Neuronal stem cell (in vitro differentiated cells): Measurements from ENCODE around the gene FSTL4.

Experiments used
- DNase-seq: peaks from one replicate; pipeline ENCODE4 v3.0.0-alpha.2; 2013; ENCODE audit warnings: low spot score
- H2AFZ ChIP-seq: one replicate; pipeline ENCODE4 v1.6.1; 2013; ENCODE audit warnings: mild to moderate bottlenecking, low read length, inconsistent platforms
- H2AK5ac ChIP-seq: 2 replicates; pipeline ENCODE4 v1.6.1; 2013; ENCODE audit warnings: low read depth, mild to moderate bottlenecking, inconsistent platforms, low read length, moderate library complexity, mixed read lengths
- H2BK120ac ChIP-seq: 2 replicates; pipeline ENCODE4 v1.6.1; 2013; ENCODE audit warnings: low read depth, mild to moderate bottlenecking, inconsistent platforms, low read length, moderate library complexity, mixed read lengths
- H2BK12ac ChIP-seq: one replicate; pipeline ENCODE4 v1.6.1; 2013; ENCODE audit warnings: low read length, inconsistent platforms
- H2BK15ac ChIP-seq: 2 replicates; pipeline ENCODE4 v1.6.1; 2013; ENCODE audit warnings: mild to moderate bottlenecking, low read length, inconsistent platforms, mixed read lengths
- H2BK5ac ChIP-seq: one replicate; pipeline ENCODE4 v1.6.1; 2013; ENCODE audit warnings: inconsistent platforms, mild to moderate bottlenecking, low read length, moderate library complexity
- H3K14ac ChIP-seq: one replicate; pipeline ENCODE4 v1.6.1; 2013; ENCODE audit warnings: low read length, inconsistent platforms
- H3K18ac ChIP-seq: 2 replicates; pipeline ENCODE4 v1.6.1; 2013; ENCODE audit warnings: low read length, inconsistent platforms
- H3K23ac ChIP-seq: 2 replicates; pipeline ENCODE4 v1.6.1; 2013; ENCODE audit warnings: low read depth, mild to moderate bottlenecking, mixed read lengths, low read length, inconsistent platforms; ENCODE audit not compliant: poor library complexity
- H3K27ac ChIP-seq: replicated peaks from 3 replicates; pipeline ENCODE4 v1.5.1; 2013; ENCODE audit warnings: low read length, inconsistent platforms
- H3K27me3 ChIP-seq, 3 experiments: 2 replicates each; pipeline ENCODE4 v1.6.1; 2013; ENCODE audit warnings: low read length in 3 of 3, mild to moderate bottlenecking in 2 of 3, inconsistent platforms in 1 of 3, low read depth in 1 of 3, mixed read lengths in 1 of 3, moderate library complexity in 1 of 3; ENCODE audit not compliant: control insufficient read depth in 3 of 3, insufficient read depth in 3 of 3
- H3K36me3 ChIP-seq, 2 donors: replicated peaks in 1 of 2; 2 replicates each; pipeline ENCODE4 v1.6.1; 2013; ENCODE audit warnings: low read length in 2 of 2; ENCODE audit not compliant: control insufficient read depth in 2 of 2, insufficient read depth in 2 of 2
- H3K4ac ChIP-seq: 2 replicates; pipeline ENCODE4 v1.6.1; 2013; ENCODE audit warnings: inconsistent platforms, mild to moderate bottlenecking, low read length, moderate library complexity
- H3K4me1 ChIP-seq, 2 donors: 1 replicate in 1 of 2; 2 replicates in 1 of 2; pipeline ENCODE4 v1.6.1; 2013; ENCODE audit warnings: low read length in 2 of 2, low read depth in 1 of 2; ENCODE audit not compliant: control insufficient read depth in 2 of 2, insufficient read depth in 1 of 2
- H3K4me2 ChIP-seq: one replicate; pipeline ENCODE4 v1.6.1; 2013; ENCODE audit warnings: mild to moderate bottlenecking, low read length, inconsistent platforms; ENCODE audit not compliant: insufficient read depth, poor library complexity, severe bottlenecking
- H3K4me3 ChIP-seq, 2 donors: 2 replicates each; pipeline ENCODE4 v1.5.1; 2013; ENCODE audit warnings: low read length in 2 of 2, mild to moderate bottlenecking in 2 of 2, inconsistent platforms in 1 of 2, moderate library complexity in 1 of 2
- H3K79me1 ChIP-seq: one replicate; pipeline ENCODE4 v1.6.1; 2013; ENCODE audit warnings: low read depth, mild to moderate bottlenecking, inconsistent platforms, low read length, moderate library complexity
- H3K9ac ChIP-seq: one replicate; pipeline ENCODE4 v1.6.1; 2013; ENCODE audit warnings: mild to moderate bottlenecking, low read depth, low read length, inconsistent platforms; ENCODE audit not compliant: poor library complexity
- H3K9me3 ChIP-seq, 2 donors: replicated peaks in 1 of 2; 2 replicates each; pipeline versions ENCODE3 to v1.6.1; 2013; ENCODE audit warnings: low read length in 2 of 2, mild to moderate bottlenecking in 2 of 2, inconsistent platforms in 1 of 2, low read depth in 1 of 2, mixed read lengths in 1 of 2, moderate library complexity in 1 of 2; ENCODE audit not compliant: control insufficient read depth in 2 of 2, insufficient read depth in 1 of 2
- H4K8ac ChIP-seq: one replicate; pipeline ENCODE4 v1.6.1; 2013; ENCODE audit warnings: low read depth, mild to moderate bottlenecking, inconsistent platforms, low read length, moderate library complexity
- H4K91ac ChIP-seq: one replicate; pipeline ENCODE4 v1.6.1; 2013; ENCODE audit warnings: low read length, low read depth, mild to moderate bottlenecking, inconsistent platforms; ENCODE audit not compliant: poor library complexity
- WGBS, 2 donors: extraction: QIAGEN DNeasy Blood & Tissue Kit; methylation state at CpG; one replicate each; pipeline ENCODE4 v1.1.7; 2013; ENCODE audit warnings: missing lambda C conversion rate in 2 of 2, mixed read lengths in 1 of 2; ENCODE audit not compliant: insufficient read length in 2 of 2, insufficient replicate concordance in 1 of 2; ENCODE audit errors: extremely low coverage in 2 of 2; 5-methylcytosine and 5-hydroxymethylcytosine counted together

Gene FSTL4

DNA sequence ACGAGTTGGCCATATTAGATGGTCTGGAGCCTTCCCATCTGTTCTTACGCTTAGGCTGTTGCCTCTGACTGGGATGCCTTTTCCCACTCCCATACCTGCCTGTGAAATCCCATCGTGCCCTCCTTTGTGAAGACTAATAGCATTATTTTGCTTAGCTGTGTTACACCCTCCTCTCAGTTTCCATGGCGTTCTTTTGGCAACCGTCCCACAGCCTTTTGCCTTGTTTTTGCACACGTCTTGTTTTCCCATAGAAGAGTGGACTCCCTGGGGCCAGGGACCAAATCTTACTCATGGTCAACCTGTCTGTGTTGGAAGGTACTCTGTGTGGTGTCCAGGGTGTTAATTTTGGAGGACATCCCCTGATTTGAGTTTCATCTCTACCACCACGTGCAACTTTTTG lies 318.4 kb downstream of the FSTL4 start:
- Histone ChIP-seq H3K4me1 (peaks cover 0 to 2% of the 10 kb centered on the region in 2 donors), H3K9ac (no peak overlapping the region), H3K4ac (no peak overlapping the region), H2BK12ac (no peak overlapping the region), H3K36me3 (no peaks in the 10 kb centered on the region), H2AFZ (no peak overlapping the region), H3K4me3 (no peak overlapping the region), H3K79me1 (no peaks in the 10 kb centered on the region), H2BK5ac (no peak overlapping the region), H3K27me3 (peaks cover 0 to 8% (median 0%) of the 10 kb centered on the region in 3 experiments), H3K14ac (no peak overlapping the region), H2AK5ac (no peak overlapping the region), H4K8ac (no peak overlapping the region), H3K23ac (no peak overlapping the region), H4K91ac (no peak overlapping the region), H3K27ac (no peak overlapping the region), H3K18ac (no peak overlapping the region), H2BK120ac (no peak overlapping the region), H2BK15ac (no peak overlapping the region), H3K4me2 (no peak overlapping the region), H3K9me3 (no peaks in the 10 kb centered on the region)
- no peak for DNase-seq
- WGBS, 2 donors, result no CpG with 5 or more reads among the region's 7 CpGs

DNA sequence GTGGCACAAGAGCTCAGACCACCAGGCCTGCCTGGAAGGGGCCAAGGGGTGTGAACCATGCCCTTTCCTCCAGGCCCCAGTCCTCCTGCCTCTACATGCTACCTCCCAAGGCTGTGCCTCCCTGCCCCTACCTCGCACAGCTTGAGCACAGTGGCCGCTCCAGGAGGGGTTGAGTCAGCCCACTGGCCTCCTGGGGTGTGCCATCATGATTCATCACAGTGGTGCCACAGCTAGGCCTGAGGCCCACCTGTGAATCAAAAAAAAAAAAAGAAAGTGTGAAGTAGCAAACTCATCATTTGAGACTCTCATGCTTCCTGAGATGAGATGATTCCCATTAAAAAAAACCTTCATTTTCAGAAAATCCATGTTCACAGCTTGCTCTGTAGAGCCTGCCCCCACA lies 320.0 kb downstream of the FSTL4 start:
- Histone ChIP-seq H3K36me3 (no peaks in the 10 kb centered on the region), H3K27me3 (peaks cover 0 to 6% (median 0%) of the 10 kb centered on the region in 3 experiments), H4K91ac (no peak overlapping the region), H3K14ac (peak overlapping the region; percentile 31), H3K4me3 (no peak overlapping the region), H3K9me3 (no peaks in the 10 kb centered on the region), H3K18ac (peak overlapping the region; percentile 1), H2BK15ac (no peak overlapping the region), H2AK5ac (no peak overlapping the region), H3K27ac (no peak overlapping the region), H3K23ac (peak overlapping the region; percentile 76), H3K79me1 (no peaks in the 10 kb centered on the region), H3K4me2 (no peak overlapping the region), H2BK120ac (no peak overlapping the region), H2BK5ac (no peak overlapping the region), H4K8ac (no peak overlapping the region), H3K4me1 (peaks cover 0 to 2% of the 10 kb centered on the region in 2 donors), H2BK12ac (no peak overlapping the region), H2AFZ (no peak overlapping the region), H3K4ac (no peak overlapping the region), H3K9ac (no peak overlapping the region)
- no CpG with 5 or more reads among the region's 2 CpGs for WGBS, 2 donors
- DNase-seq, result no peak

DNA sequence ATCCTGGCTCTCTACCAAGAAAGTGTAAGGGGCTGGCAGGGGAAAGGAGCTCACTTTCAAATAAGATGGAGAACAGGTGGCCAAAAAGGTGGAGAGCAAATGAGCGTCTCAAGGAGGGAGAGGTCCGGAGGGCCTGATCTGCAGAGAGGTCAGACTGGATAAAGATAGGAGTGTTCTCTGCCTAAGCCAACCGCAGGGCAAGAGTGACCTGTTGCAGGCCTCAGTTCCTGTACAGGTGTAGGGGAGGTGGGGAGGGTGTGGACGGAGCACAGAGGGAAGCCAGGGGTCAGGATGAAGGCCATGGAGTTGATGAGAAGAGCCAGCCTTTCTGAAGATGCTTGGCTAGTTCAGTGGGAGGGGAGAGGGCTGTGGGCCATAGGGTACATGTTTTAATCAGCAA lies 320.8 kb downstream of the FSTL4 start:
- no peak for DNase-seq
- H3K4me2 ChIP-seq, result no peak overlapping the region
- no peak overlapping the region for H2AK5ac ChIP-seq
- H2BK15ac ChIP-seq, result no peak overlapping the region
- no peak overlapping the region for H3K9ac ChIP-seq
- H3K27me3 ChIP-seq, result peaks cover 0 to 6% (median 0%) of the 10 kb centered on the region in 3 experiments
- no peaks in the 10 kb centered on the region for H3K36me3 ChIP-seq
- H4K91ac ChIP-seq, result no peak overlapping the region
- H3K4me1 ChIP-seq, result peaks cover 0 to 2% of the 10 kb centered on the region in 2 donors
- H3K79me1 ChIP-seq, result no peaks in the 10 kb centered on the region
- no peak overlapping the region for H3K23ac ChIP-seq
- H2BK12ac ChIP-seq, result no peak overlapping the region
- H3K27ac ChIP-seq, result no peak overlapping the region
- WGBS, 2 donors, result no CpG with 5 or more reads among the region's 4 CpGs
- H3K4me3 ChIP-seq, result no peak overlapping the region
- H4K8ac ChIP-seq, result peak overlapping the region; percentile 74
- H3K18ac ChIP-seq, result no peak overlapping the region
- H2AFZ ChIP-seq, result no peak overlapping the region
- no peak overlapping the region for H2BK5ac ChIP-seq
- no peak overlapping the region for H3K4ac ChIP-seq
- H3K9me3 ChIP-seq, result no peaks in the 10 kb centered on the region
- no peak overlapping the region for H3K14ac ChIP-seq
- no peak overlapping the region for H2BK120ac ChIP-seq

DNA sequence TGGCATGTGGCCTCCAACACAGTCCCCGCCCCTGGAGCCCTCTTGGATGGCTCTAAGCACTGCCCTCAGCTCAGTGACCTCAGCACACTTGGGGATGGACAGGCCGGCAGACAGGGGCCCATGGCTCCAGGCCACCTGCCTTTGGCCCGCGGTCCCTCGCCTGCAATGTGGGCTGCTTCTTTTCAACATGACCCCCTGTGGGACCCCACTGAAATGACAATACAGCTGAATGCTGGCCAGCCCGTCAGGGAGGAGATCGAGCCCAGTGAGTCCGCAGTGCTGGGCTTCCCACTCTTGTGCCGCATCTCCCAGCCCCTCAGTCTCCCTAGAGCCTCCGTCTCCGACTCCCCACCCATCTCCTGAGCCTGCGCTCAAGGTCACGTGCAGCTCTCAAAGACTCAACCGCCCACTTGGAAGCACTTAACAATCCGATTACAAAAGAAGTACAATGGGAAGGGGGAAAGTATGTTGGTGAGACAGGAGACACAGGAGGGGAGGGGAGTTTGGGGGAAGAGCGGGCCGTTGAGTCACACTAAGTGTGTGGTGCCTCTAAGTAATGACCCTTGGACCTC lies 321.6 kb downstream of the FSTL4 start:
- H3K79me1 ChIP-seq, result no peaks in the 10 kb centered on the region
- no peak overlapping the region for H3K27ac ChIP-seq
- no peaks in the 10 kb centered on the region for H3K9me3 ChIP-seq
- peak overlapping the region; percentile 21 for H3K18ac ChIP-seq
- no peak overlapping the region for H2BK12ac ChIP-seq
- H3K36me3 ChIP-seq, result no peaks in the 10 kb centered on the region
- H3K4me2 ChIP-seq, result no peak overlapping the region
- peaks cover 0 to 6% (median 0%) of the 10 kb centered on the region in 3 experiments for H3K27me3 ChIP-seq
- no peak overlapping the region for H4K91ac ChIP-seq
- H4K8ac ChIP-seq, result no peak overlapping the region
- H3K4me3 ChIP-seq, result no peak overlapping the region
- no peak overlapping the region for H2BK120ac ChIP-seq
- DNase-seq, result no peak
- no peak overlapping the region for H2AK5ac ChIP-seq
- no peak overlapping the region for H2AFZ ChIP-seq
- WGBS, 2 donors, result no CpG with 5 or more reads among the region's 17 CpGs
- H3K14ac ChIP-seq, result no peak overlapping the region
- H3K4me1 ChIP-seq, result peaks cover 0 to 2% of the 10 kb centered on the region in 2 donors
- no peak overlapping the region for H3K23ac ChIP-seq
- no peak overlapping the region for H3K9ac ChIP-seq
- H2BK5ac ChIP-seq, result no peak overlapping the region
- no peak overlapping the region for H3K4ac ChIP-seq
- no peak overlapping the region for H2BK15ac ChIP-seq
